AG10803 (cell line): ENCODE data around the gene LRRN4.

Source experiments
- DNase-seq: peaks from one replicate; pipeline ENCODE4 v3.0.0; 2010; ENCODE audit warnings: low read depth
- H3K4me3 ChIP-seq: 2 replicates; pipeline ENCODE4 v1.5.1; 2011; ENCODE audit warnings: mild to moderate bottlenecking, low read length, control low read depth
- CTCF ChIP-seq: conservative IDR thresholded peaks from 2 replicates; pipeline ENCODE4 v1.5.1; 2011; ENCODE audit warnings: mild to moderate bottlenecking, low read length, control low read depth, inconsistent platforms

The LRRN4 gene

GRCh38 chr20:6094063-6094462 is 40.2 kb upstream of the LRRN4 start:
- TF ChIP-seq CTCF = no peak
- no peak overlapping the region for H3K4me3 ChIP-seq
- no peak for DNase-seq

GRCh38 chr20:6091661-6092060 is 37.8 kb upstream of the LRRN4 start:
- no peak for TF ChIP-seq CTCF
- no peak for DNase-seq
- no peak overlapping the region for H3K4me3 ChIP-seq

GRCh38 chr20:6086868-6087267 is 33.0 kb upstream of the LRRN4 start:
- TF ChIP-seq CTCF = no peak
- H3K4me3 ChIP-seq = no peak overlapping the region
- DNase-seq = peak; percentile 3

- no peak for DNase-seq
- TF ChIP-seq CTCF = no peak
- no peak overlapping the region for H3K4me3 ChIP-seq
Measured at GRCh38 chr20:6083926-6084325, 30.1 kb upstream of the LRRN4 start.

GRCh38 chr20:6081236-6081635 is 27.4 kb upstream of the LRRN4 start:
- no peak for TF ChIP-seq CTCF
- peak; percentile 69 for DNase-seq
- H3K4me3 ChIP-seq = no peak overlapping the region

GRCh38 chr20:6079016-6079415 is 25.2 kb upstream of the LRRN4 start:
- no peak overlapping the region for H3K4me3 ChIP-seq
- TF ChIP-seq CTCF = no peak
- no peak for DNase-seq

- TF ChIP-seq CTCF = no peak
- H3K4me3 ChIP-seq = no peak overlapping the region
- peak; percentile 62 for DNase-seq
Measured at GRCh38 chr20:6075428-6076219, 21.8 kb upstream of the LRRN4 start.
